ENCODE measurements around the gene ARL15. TPM values are rescaled to one million over a fixed set of nuclear protein-coding genes. Genes with fewer than 3 reads are reported as not detected.

The ARL15 gene
- total and polyA plus RNA-seq, 2 donors (not counting 1 experiment from before 2014, with no cell fraction given): 5.8 to 20.5 TPM

DNA sequence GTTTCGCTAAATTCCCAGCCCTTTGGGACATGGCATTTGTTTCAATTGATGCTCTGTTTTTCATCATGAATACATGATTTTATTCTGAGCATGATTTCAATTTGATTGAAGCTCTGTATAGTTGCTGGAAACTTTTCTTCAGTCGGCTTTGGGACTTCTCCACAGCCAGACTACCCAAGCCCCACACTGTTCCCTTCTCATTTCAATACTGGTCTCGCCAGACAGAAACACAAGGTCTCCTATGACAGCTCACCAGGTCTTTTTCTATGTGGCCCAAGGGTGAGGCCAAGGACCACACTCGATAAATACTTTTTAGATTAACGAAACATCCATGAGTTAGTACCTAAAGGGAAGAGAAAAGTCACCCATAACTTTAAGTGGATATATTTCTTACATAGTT lies 132.2 kb downstream of the ARL15 start:
- TF ChIP-seq, protein P1, sequence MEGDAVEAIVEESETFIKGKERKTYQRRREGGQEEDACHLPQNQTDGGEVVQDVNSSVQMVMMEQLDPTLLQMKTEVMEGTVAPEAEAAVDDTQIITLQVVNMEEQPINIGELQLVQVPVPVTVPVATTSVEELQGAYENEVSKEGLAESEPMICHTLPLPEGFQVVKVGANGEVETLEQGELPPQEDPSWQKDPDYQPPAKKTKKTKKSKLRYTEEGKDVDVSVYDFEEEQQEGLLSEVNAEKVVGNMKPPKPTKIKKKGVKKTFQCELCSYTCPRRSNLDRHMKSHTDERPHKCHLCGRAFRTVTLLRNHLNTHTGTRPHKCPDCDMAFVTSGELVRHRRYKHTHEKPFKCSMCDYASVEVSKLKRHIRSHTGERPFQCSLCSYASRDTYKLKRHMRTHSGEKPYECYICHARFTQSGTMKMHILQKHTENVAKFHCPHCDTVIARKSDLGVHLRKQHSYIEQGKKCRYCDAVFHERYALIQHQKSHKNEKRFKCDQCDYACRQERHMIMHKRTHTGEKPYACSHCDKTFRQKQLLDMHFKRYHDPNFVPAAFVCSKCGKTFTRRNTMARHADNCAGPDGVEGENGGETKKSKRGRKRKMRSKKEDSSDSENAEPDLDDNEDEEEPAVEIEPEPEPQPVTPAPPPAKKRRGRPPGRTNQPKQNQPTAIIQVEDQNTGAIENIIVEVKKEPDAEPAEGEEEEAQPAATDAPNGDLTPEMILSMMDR (IDR thresholded peaks at IDR 0.05): no peak
- no peak for TF ChIP-seq EZH2 (IDR thresholded peaks at IDR 0.05; ENCODE audit: borderline replicate concordance, insufficient read depth, low read depth, low read length, poor library complexity, severe bottlenecking)
- ATAC-seq (ENCODE audit: low read depth) (no peak), DNase-seq (no peak)
- Histone ChIP-seq H3K79me2 (ENCODE audit: control insufficient read depth, insufficient read depth, low read length) (no peaks in the 10 kb centered on the region), H3K9ac (ENCODE audit: low read length) (no peak overlapping the region), H3K36me3 (replicated peaks in 1 of 2; ENCODE audit: control extremely low read depth in 1 of 2, control insufficient read depth in 1 of 2, extremely low read depth in 1 of 2, insufficient read depth in 2 of 2, low read length in 1 of 2) (no peaks in the 10 kb centered on the region), H3K4me2 (replicated peaks; ENCODE audit: low read depth, low read length, poor library complexity, severe bottlenecking) (no peak overlapping the region), H4K20me1 (ENCODE audit: control insufficient read depth, insufficient read depth, low read length, poor library complexity, severe bottlenecking) (peaks cover 6% of the 10 kb centered on the region), H3K9me3 (ENCODE audit: control extremely low read depth in 1 of 3, control insufficient read depth in 2 of 3, insufficient read depth in 1 of 3, low read length in 2 of 3) (no peaks in the 10 kb centered on the region), H2AFZ (ENCODE audit: insufficient read depth, low read depth, low read length, poor library complexity, severe bottlenecking) (no peak overlapping the region), H3K27ac (ENCODE audit: low read length in 2 of 2) (no peak overlapping the region), H3K4me1 (ENCODE audit: control insufficient read depth in 2 of 2, insufficient read depth in 2 of 2, low read length in 2 of 2) (no peaks in the 10 kb centered on the region), H3K4me3 (ENCODE audit: control extremely low read depth in 1 of 5, extremely low read depth in 1 of 5, insufficient read depth in 1 of 5, low read depth in 2 of 5, low read length in 4 of 5) (no peak overlapping the region), H3K27me3 (replicated peaks in 1 of 4; ENCODE audit: control extremely low read depth in 1 of 4, control insufficient read depth in 3 of 4, insufficient read depth in 4 of 4, low read length in 3 of 4) (no peaks in the 10 kb centered on the region)
- H3K9me3 Mint-ChIP-seq (ENCODE audit: insufficient read depth): no peaks in the 10 kb centered on the region
- WGBS (ENCODE audit: insufficient coverage): 54% methylated on average over 2 of the region's 5 CpGs
- peaks cover 11% of the 10 kb centered on the region for H3K4me1 Mint-ChIP-seq
- CTCF ChIA-PET: interaction anchor here (1.4 kb wide), 1 partner anchor 16 kb away, joined by 3 read pairs; no protein-coding TSS in a partner anchor
- no peaks in the 10 kb centered on the region for H3K27me3 Mint-ChIP-seq
- POLR2A ChIA-PET: no interaction called here
- H3K4me3 Mint-ChIP-seq: no peak overlapping the region
- H3K27ac Mint-ChIP-seq: no peak overlapping the region
- intact Hi-C loops (cut with micrococcal nuclease): no loop called here

GRCh38 chr5:54177058-54177457 lies 133.3 kb downstream of the ARL15 start:
- ChIA-PET CTCF (no interaction called here), POLR2A (no interaction called here)
- Mint-ChIP-seq H3K27me3 (no peaks in the 10 kb centered on the region), H3K9me3 (ENCODE audit: insufficient read depth) (no peaks in the 10 kb centered on the region), H3K4me1 (peaks cover 12% of the 10 kb centered on the region), H3K4me3 (no peak overlapping the region), H3K27ac (no peak overlapping the region)
- Histone ChIP-seq H3K4me2 (replicated peaks; ENCODE audit: low read depth, low read length, poor library complexity, severe bottlenecking) (no peak overlapping the region), H3K36me3 (replicated peaks in 1 of 2; ENCODE audit: control extremely low read depth in 1 of 2, control insufficient read depth in 1 of 2, extremely low read depth in 1 of 2, insufficient read depth in 2 of 2, low read length in 1 of 2) (no peaks in the 10 kb centered on the region), H3K27ac (ENCODE audit: low read length in 2 of 2) (no peak overlapping the region), H3K4me3 (ENCODE audit: control extremely low read depth in 1 of 5, extremely low read depth in 1 of 5, insufficient read depth in 1 of 5, low read depth in 2 of 5, low read length in 4 of 5) (no peak overlapping the region), H3K27me3 (replicated peaks in 1 of 4; ENCODE audit: control extremely low read depth in 1 of 4, control insufficient read depth in 3 of 4, insufficient read depth in 4 of 4, low read length in 3 of 4) (no peaks in the 10 kb centered on the region), H2AFZ (ENCODE audit: insufficient read depth, low read depth, low read length, poor library complexity, severe bottlenecking) (no peak overlapping the region), H4K20me1 (ENCODE audit: control insufficient read depth, insufficient read depth, low read length, poor library complexity, severe bottlenecking) (peaks cover 6% of the 10 kb centered on the region), H3K4me1 (ENCODE audit: control insufficient read depth in 2 of 2, insufficient read depth in 2 of 2, low read length in 2 of 2) (no peaks in the 10 kb centered on the region), H3K9ac (ENCODE audit: low read length) (no peak overlapping the region), H3K79me2 (ENCODE audit: control insufficient read depth, insufficient read depth, low read length) (no peaks in the 10 kb centered on the region), H3K9me3 (ENCODE audit: control extremely low read depth in 1 of 3, control insufficient read depth in 2 of 3, insufficient read depth in 1 of 3, low read length in 2 of 3) (peaks cover 0 to 3% (median 0%) of the 10 kb centered on the region in 3 donors)
- TF ChIP-seq, protein P1 (IDR thresholded peaks at IDR 0.05): no peak
- no peak for TF ChIP-seq EZH2 (IDR thresholded peaks at IDR 0.05; ENCODE audit: borderline replicate concordance, insufficient read depth, low read depth, low read length, poor library complexity, severe bottlenecking)
- intact Hi-C loops (cut with micrococcal nuclease): no loop called here
- DNase-seq (no peak), ATAC-seq (ENCODE audit: low read depth) (no peak)
- WGBS (ENCODE audit: insufficient coverage): no CpG with 5 or more reads among the region's 2 CpGs

All from B cell (primary cell).